ENCODE data around the gene A3GALT2. TPM values are rescaled to one million over a fixed set of nuclear protein-coding genes. Genes with fewer than 3 reads are reported as not detected.

A3GALT2 gene
- total RNA-seq, 1 donor from 2014 or later: 0.71 TPM

DNA sequence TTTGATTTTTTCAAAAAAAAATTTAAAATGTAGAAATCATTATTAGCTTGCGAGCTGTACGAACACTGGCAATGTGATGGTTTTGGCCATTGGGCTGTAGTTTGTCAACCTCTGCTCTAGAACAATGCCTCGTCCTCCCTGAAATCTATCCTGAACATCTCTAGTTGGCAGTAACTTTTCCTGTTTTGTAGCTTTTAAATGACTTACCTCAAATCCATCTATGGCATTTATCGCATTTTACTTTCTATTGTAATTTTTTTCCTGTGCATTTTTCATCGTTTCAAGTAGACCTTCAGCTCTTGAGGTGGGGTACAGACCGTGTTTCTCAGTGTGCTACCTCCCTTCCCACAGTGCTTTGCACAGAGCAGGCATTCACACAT lies 30.4 kb upstream of the A3GALT2 start:
- Mint-ChIP-seq H3K4me1 (ENCODE audit: low read depth, unreplicated experiment) (peaks cover 48% of the 10 kb centered on the region), H3K27me3 (ENCODE audit: unreplicated experiment) (peaks cover 27% of the 10 kb centered on the region), H3K9me3 (ENCODE audit: unreplicated experiment) (peaks cover 36% of the 10 kb centered on the region), H3K36me3 (ENCODE audit: unreplicated experiment) (peaks cover 26% of the 10 kb centered on the region), H3K27ac (ENCODE audit: unreplicated experiment) (peak overlapping the region; percentile 40), H3K4me3 (ENCODE audit: unreplicated experiment) (peak overlapping the region; percentile 81)
- TF ChIP-seq, protein P1, sequence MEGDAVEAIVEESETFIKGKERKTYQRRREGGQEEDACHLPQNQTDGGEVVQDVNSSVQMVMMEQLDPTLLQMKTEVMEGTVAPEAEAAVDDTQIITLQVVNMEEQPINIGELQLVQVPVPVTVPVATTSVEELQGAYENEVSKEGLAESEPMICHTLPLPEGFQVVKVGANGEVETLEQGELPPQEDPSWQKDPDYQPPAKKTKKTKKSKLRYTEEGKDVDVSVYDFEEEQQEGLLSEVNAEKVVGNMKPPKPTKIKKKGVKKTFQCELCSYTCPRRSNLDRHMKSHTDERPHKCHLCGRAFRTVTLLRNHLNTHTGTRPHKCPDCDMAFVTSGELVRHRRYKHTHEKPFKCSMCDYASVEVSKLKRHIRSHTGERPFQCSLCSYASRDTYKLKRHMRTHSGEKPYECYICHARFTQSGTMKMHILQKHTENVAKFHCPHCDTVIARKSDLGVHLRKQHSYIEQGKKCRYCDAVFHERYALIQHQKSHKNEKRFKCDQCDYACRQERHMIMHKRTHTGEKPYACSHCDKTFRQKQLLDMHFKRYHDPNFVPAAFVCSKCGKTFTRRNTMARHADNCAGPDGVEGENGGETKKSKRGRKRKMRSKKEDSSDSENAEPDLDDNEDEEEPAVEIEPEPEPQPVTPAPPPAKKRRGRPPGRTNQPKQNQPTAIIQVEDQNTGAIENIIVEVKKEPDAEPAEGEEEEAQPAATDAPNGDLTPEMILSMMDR (IDR thresholded peaks at IDR 0.05; ENCODE audit: partially characterized antibody, unreplicated experiment): no peak
- no peak for DNase-seq

GRCh38 chr1:33350611-33351280 lies 29.8 kb upstream of the A3GALT2 start:
- Mint-ChIP-seq H3K36me3 (ENCODE audit: unreplicated experiment) (peaks cover 26% of the 10 kb centered on the region), H3K4me1 (ENCODE audit: low read depth, unreplicated experiment) (peaks cover 48% of the 10 kb centered on the region), H3K27ac (ENCODE audit: unreplicated experiment) (peak overlapping the region; percentile 96), H3K4me3 (ENCODE audit: unreplicated experiment) (peak overlapping the region; percentile 82), H3K9me3 (ENCODE audit: unreplicated experiment) (peaks cover 36% of the 10 kb centered on the region), H3K27me3 (ENCODE audit: unreplicated experiment) (peaks cover 27% of the 10 kb centered on the region)
- DNase-seq: no peak
- TF ChIP-seq, protein P1 (IDR thresholded peaks at IDR 0.05; ENCODE audit: partially characterized antibody, unreplicated experiment): no peak

DNA sequence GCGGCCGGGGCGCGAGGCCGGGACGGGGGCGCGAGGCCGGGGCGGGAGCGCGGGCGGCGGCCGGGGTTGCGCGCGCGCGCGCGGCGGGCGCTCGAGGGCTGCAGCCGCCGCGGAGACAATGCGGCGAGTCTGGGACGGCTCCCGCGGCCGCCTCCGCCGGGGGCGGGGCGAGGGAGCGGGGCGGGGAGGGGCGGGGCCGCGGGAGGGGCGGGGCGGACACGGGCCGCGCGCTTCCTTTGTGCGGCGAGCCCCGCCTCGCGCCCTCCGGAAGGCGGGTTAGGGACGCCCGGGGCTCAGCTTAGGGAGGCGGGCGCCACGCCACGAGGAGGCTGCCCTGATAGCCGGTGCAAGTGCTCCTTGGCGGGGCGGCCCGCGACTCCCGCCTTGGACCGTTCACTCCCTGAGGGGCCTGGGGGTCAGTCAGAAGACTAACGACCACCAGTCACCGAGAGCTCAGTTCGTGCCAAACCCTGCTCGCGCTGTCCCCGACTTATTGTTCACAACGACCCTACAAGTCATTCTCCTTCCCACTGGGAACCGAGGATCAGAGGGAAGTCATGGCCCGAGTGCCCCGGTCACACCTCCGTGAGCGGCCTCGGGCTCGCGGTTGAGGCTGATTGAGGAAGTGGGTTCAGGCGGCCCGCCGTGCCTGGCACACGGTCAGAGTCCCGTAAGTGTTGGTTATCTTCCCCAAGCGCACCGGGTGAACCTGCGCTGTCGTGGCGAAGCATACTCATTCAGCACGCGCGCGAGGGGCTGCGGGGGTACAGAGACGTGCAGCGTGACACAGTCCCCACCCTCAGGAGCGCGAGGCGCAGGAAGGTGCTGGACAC lies 29.1 kb upstream of the A3GALT2 start:
- peaks cover 36% of the 10 kb centered on the region for H3K9me3 Mint-ChIP-seq (ENCODE audit: unreplicated experiment)
- TF ChIP-seq, protein P1 (IDR thresholded peaks at IDR 0.05; ENCODE audit: partially characterized antibody, unreplicated experiment): no peak
- peak overlapping the region; percentile 82 for H3K4me3 Mint-ChIP-seq (ENCODE audit: unreplicated experiment)
- H3K27me3 Mint-ChIP-seq (ENCODE audit: unreplicated experiment): peaks cover 27% of the 10 kb centered on the region
- H3K4me1 Mint-ChIP-seq (ENCODE audit: low read depth, unreplicated experiment): peaks cover 44% of the 10 kb centered on the region
- peak overlapping the region; percentile 96 for H3K27ac Mint-ChIP-seq (ENCODE audit: unreplicated experiment)
- DNase-seq: peak; percentile 87
- peaks cover 20% of the 10 kb centered on the region for H3K36me3 Mint-ChIP-seq (ENCODE audit: unreplicated experiment)

- peaks cover 20% of the 10 kb centered on the region for H3K36me3 Mint-ChIP-seq (ENCODE audit: unreplicated experiment)
- peak overlapping the region; percentile 98 for H3K27ac Mint-ChIP-seq (ENCODE audit: unreplicated experiment)
- TF ChIP-seq, protein P1 (IDR thresholded peaks at IDR 0.05; ENCODE audit: partially characterized antibody, unreplicated experiment): no peak
- peak; percentile 58 for DNase-seq
- peaks cover 41% of the 10 kb centered on the region for H3K4me1 Mint-ChIP-seq (ENCODE audit: low read depth, unreplicated experiment)
- peak overlapping the region; percentile 98 for H3K4me3 Mint-ChIP-seq (ENCODE audit: unreplicated experiment)
- peaks cover 26% of the 10 kb centered on the region for H3K27me3 Mint-ChIP-seq (ENCODE audit: unreplicated experiment)
- peaks cover 36% of the 10 kb centered on the region for H3K9me3 Mint-ChIP-seq (ENCODE audit: unreplicated experiment)
Measured at GRCh38 chr1:33349081-33349759, 28.3 kb upstream of the A3GALT2 start.

All from glutamatergic neuron (in vitro differentiated cells).